Muscle of back (tissue), 11 donors: ENCODE data around the gene ACTA1. TPM values are rescaled to one million over a fixed set of nuclear protein-coding genes. Genes with fewer than 3 reads are reported as not detected.
A peak's percentile ranks its signal among the peaks of the same experiment; 100 is the strongest.
"Not testable (repeated sequence)": the region's sequence is repeated elsewhere in the genome, so short reads cannot be mapped to it uniquely, and the experiment has no call there.

Experiments used
- DNase-seq, 3 donors: peaks; one replicate each; pipeline versions ENCODE4 v3.0.0 to v3.0.0-alpha.2; 2013
- polyA plus RNA-seq, 10 donors: library from polyadenylated mRNA; unstranded; fragments of 120-200 nt; gene quantifications; one replicate each; pipeline ENCODE4 v1.2.1, GENCODE V29; 2013; ENCODE audit not compliant: insufficient read length in 10 of 10

ACTA1 gene
- polyA plus RNA-seq, 10 donors: 4,191 to 13,843 (median 11,774) TPM

GRCh38 chr1:229447809-229448252 lies 13.9 kb upstream of the ACTA1 start:
- no peak for DNase-seq

GRCh38 chr1:229445828-229446227 lies 11.9 kb upstream of the ACTA1 start:
- no peak for DNase-seq

- DNase-seq: no peak
These were observed 7.1 kb upstream of the ACTA1 start for GRCh38 chr1:229440851-229441537.

- no peak for DNase-seq
These were observed 4.1 kb upstream of the ACTA1 start for GRCh38 chr1:229438021-229438420.

GRCh38 chr1:229437443-229437842 lies 3.5 kb upstream of the ACTA1 start:
- DNase-seq: no peak

- no peak for DNase-seq
These were observed 2.3 kb upstream of the ACTA1 start for GRCh38 chr1:229436201-229436600.

GRCh38 chr1:229434641-229435051 lies 752 bp upstream of the ACTA1 start:
- peak; percentile 53 to 62 (median 57) for DNase-seq

- no peak for DNase-seq
These were observed 410 bp downstream of the ACTA1 start for GRCh38 chr1:229433364-229434004.

- DNase-seq: no peak
These were observed 989 bp downstream of the ACTA1 start for GRCh38 chr1:229432905-229433304.

- no peak for DNase-seq
These were observed 1.8 kb downstream of the ACTA1 start for GRCh38 chr1:229432116-229432461.

GRCh38 chr1:229431284-229432115 lies 2.4 kb downstream of the ACTA1 start:
- no peak for DNase-seq

GRCh38 chr1:229430761-229431283 lies 3.1 kb downstream of the ACTA1 start:
- DNase-seq: peak in 2 of 3 donors; percentile 71 to 81

GRCh38 chr1:229428256-229428655 lies 5.6 kb downstream of the ACTA1 start:
- DNase-seq: no peak

- no peak for DNase-seq
These were observed 6.3 kb downstream of the ACTA1 start for GRCh38 chr1:229427572-229427971.

- no peak for DNase-seq
These were observed 8.2 kb downstream of the ACTA1 start for GRCh38 chr1:229425564-229426159.

- no peak for DNase-seq
These were observed 13.1 kb downstream of the ACTA1 start for GRCh38 chr1:229420765-229421164.

- no peak for DNase-seq
These were observed 13.7 kb downstream of the ACTA1 start for GRCh38 chr1:229420224-229420623.

GRCh38 chr1:229418586-229418985 lies 15.3 kb downstream of the ACTA1 start:
- DNase-seq: not testable (repeated sequence)

GRCh38 chr1:229412810-229413209 lies 21.1 kb downstream of the ACTA1 start:
- not testable (repeated sequence) for DNase-seq

GRCh38 chr1:229412056-229412455 lies 21.8 kb downstream of the ACTA1 start:
- DNase-seq: no peak

- no peak for DNase-seq
These were observed 22.3 kb downstream of the ACTA1 start for GRCh38 chr1:229411434-229412055.
